Fibroblast of peridontal ligament (primary cell): Measurements from ENCODE around the gene SPTBN4.

Experiments
- DNase-seq: peaks from one replicate; pipeline ENCODE4 v3.0.0-alpha.2; 2010; ENCODE audit errors: extremely low read depth

Gene SPTBN4

DNA sequence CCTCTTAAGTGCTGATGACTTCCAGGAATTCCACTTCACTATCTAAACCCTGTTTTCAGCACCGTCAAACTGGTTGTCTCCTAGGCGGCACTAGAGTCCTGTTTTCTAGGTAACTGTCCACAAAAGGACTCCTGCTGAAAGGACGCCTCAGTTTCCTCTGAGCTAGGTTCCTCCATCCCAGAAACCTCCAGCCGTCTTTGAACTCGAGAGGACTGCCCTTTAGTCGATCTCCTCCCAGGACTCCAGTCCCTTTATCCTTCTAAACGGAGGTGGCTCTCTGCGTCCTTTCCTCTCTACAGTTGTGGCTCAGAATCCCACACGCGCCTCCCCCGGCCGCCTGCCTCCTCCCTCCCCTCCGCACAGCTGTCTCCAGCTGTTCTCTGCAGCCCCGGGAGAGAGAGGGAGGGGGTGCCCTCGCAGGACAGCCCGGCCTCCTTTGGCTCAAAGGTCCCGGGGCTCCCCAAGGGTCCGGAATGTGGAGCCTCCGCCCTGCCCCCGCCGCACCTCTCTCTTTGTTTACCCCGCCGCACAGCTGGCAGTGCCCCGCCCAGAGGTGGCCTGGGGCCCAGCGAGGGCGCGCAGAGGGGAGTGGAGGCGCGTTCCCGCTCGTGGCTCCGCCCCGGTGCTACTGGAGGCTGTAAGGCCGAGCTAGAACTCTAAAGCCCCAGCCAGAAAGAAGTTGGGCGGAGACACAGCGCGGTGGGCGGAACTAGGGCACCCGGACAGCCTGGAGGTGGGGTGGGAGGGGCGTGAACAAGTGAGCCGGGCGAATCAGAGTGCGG lies 136.8 kb downstream of the SPTBN4 start:
- peak; percentile 93 for DNase-seq

DNA sequence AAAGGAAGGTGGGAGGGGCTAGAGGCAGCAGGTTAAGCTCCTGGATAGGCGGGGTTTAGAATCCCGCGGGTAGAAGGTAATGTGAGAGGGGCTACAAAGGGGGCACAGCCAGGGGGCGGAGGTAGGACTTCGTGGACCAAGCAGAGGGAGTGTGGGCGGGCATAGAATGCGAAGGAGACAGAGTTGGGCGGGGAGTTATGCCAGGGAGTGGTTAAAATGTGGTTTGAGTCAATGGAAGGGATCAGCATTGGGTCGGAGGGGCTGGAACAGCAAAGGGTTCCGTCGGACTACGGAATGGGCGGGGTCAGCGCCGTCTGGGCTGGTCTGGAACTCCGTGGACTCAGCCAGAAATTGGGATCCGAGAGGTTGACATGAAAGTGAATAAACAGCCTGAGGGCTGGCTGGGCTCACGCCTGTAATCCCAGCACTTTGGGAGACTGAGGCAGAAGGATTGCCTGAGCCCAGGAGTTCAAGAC lies 137.4 kb downstream of the SPTBN4 start:
- DNase-seq: no peak

DNA sequence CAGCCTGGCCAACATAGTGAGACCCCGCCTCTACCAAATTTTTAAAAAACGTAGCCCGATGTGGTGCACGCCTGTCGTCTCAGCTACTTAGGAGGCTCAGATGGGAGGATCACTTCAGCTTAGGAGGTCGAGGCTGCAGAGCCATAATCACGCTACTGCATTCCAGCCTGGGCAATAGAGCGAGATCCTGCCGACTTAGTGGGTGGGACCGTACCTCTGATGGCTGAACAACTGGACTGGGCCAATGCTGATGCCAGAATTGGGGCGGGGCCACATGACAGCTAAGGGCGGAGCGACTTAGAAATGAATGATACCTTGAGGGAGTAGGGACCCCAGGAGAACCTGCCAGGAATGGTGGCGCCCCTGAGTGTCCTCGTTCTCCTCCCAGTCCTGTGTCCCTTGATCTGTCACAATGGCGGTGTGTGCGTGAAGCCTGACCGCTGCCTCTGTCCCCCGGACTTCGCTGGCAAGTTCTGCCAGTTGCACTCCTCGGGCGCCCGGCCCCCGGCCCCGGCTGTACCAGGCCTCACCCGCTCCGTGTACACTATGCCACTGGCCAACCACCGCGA lies 137.9 kb downstream of the SPTBN4 start:
- no peak for DNase-seq

DNA sequence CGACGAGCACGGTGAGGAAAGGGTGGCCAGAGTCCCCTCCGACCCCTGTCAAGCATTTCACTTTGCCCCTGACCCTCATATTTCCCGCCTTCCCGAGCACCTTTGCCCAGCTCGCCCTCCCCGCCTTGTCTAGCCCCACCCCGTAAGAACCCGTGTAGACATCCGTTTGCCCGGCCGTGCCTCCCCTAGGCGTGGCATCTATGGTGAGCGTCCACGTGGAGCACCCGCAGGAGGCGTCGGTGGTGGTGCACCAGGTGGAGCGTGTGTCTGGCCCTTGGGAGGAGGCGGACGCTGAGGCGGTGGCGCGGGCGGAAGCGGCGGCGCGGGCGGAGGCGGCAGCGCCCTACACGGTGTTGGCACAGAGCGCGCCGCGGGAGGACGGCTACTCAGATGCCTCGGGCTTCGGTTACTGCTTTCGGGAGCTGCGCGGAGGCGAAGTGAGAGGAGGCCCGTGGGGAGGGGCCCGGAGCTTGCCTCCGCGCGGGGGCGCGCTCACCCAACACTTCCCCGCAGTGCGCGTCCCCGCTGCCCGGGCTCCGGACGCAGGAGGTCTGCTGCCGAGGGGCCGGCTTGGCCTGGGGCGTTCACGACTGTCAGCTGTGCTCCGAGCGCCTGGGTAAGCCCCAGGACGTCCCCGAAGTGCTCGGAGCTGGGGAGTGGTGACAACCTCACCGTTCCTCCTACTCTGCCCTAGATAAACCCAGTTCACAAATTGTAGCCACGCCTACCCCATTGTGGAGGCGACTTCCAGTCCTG lies 138.6 kb downstream of the SPTBN4 start:
- DNase-seq: peak; percentile 50

DNA sequence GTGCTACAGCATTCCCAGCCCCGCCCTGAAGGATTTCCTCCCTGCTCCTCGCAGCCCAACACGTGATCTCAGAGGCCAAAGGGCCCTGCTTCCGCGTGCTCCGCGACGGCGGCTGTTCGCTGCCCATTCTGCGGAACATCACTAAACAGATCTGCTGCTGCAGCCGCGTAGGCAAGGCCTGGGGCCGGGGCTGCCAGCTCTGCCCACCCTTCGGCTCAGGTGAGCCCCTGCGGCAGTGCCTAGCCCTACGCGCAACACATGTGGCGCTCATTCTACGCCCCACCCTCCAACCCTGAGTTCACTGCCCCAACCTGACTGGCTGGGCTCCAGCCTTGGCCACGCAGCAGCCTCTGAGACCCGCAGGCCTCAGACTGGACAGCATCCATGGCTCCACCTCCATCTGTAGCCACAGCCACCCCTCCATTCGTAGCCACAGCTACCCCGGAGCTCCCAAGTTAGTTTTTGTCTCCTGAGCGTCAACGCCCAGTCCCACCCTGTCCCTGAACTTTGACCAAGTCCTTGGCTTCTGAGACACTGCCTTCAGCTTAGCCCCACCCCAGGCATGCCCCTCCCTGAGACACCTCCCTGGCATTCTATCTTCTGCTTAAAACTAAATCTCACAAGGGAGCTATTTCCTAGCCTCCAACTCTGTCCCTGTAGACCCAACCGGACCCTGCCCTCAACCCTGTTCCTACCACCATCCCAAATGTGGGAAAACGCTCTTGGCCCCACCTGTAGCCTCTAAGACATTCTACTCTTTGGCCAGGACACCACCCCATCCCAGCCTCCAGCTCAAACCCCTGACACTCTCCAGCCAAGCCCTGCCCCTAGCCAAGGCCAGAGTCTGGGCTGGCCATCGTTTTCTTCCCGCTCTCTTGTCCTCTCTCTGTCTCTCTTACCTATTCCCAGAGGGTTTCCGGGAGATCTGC lies 140.8 kb downstream of the SPTBN4 start:
- no peak for DNase-seq

DNA sequence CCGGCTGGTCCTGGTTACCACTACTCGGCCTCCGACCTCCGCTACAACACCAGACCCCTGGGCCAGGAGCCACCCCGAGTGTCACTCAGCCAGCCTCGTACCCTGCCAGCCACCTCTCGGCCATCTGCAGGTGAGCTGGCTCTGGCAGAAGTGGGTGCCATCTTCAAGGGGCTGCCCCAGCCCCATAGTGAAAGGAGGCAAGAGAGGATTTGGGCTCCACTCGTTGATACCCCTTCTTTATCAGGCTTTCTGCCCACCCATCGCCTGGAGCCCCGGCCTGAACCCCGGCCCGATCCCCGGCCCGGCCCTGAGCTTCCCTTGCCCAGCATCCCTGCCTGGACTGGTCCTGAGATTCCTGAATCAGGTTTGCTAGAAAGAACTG lies 141.4 kb downstream of the SPTBN4 start:
- DNase-seq: no peak

DNA sequence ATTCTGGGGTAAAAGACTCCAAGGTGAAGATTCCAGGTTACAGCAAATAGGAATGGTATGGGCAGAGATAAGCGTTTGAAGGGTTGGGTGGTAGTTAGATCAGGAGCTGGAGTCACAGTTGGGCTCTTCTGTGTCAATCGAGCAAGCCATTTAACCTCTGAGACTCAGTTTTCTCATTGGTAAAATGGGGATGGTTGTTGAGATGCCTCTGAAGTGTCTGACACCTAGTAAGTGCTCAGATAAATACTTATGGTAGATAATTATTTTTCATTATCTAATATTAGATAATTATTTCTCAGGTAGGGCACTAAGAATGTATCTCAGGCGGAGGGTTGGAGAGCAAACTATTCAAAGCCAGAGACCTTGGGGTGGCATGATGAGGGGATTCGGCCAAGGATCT lies 142.2 kb downstream of the SPTBN4 start:
- DNase-seq: no peak

DNA sequence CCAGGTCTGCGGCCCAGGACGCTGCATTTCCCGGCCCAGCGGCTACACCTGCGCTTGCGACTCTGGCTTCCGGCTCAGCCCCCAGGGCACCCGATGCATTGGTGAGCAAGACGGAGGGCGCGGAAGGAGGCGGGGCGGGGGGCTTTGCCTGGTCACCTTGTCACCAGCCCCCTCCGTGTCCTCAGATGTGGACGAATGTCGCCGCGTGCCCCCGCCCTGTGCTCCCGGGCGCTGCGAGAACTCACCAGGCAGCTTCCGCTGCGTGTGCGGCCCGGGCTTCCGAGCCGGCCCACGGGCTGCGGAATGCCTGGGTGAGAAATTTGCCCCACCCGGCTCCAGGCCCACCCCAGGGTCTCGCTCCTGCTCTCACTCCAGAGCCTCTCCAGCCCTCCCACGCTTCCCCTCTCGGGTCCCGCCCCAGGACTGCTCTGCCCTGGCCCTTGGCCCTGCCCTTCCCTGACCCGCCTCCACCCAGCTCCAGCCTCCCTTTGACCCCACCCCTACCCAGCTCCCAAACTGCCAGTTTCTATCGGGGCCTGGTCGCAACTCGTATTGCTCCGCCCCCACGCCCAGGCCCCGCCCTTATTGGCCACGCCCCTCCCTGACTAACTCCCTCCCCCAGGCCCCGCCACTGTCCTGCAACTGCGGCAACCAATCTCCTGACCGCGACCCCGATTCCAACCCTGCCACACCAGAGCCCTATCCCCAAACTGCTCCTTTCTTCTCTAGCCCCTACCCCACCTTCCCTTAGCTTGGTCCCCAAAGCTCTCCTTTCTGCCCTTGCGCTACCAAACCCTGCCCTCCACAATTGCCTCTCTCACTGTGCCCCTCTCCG lies 143.0 kb downstream of the SPTBN4 start:
- DNase-seq: peak; percentile 81

DNA sequence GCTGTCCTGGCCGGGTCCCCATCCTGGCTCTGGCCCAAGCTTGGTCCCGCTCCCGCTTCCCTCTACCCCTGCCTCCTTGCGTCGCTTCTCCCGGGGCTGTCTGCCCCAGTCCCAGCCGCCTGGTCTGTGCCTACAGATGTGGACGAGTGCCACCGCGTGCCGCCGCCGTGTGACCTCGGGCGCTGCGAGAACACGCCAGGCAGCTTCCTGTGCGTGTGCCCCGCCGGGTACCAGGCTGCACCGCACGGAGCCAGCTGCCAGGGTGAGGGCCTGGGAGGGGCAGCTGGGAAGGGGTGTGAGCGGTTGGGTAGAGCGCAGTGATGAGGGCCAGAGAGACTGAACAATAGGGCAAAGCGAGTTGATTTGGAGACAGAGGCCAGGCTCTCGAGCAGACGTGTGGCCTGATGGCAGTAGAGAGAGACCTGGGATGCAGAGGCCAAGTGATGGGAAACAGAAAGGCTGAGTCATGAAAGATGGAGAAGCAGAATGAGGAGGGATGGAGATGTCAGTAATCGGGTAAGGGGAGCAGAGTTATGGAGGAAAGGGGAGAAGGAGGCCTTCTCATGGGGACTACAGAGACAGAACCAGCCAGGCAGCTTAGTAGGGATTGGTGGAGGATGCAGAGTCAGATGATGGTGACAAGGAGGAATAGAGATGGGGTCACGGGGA lies 143.7 kb downstream of the SPTBN4 start:
- DNase-seq: no peak

DNA sequence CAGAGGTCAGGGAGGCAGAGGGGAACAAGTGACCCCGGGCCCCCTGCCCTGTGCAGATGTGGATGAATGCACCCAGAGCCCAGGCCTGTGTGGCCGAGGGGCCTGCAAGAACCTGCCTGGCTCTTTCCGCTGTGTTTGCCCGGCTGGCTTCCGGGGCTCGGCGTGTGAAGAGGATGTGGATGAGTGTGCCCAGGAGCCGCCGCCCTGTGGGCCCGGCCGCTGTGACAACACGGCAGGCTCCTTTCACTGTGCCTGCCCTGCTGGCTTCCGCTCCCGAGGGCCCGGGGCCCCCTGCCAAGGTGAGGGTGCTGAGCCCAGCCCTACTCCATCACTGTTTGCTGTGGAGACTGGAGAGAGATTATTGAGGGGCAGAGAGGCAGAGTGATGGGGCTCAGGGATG lies 144.3 kb downstream of the SPTBN4 start:
- DNase-seq: no peak

DNA sequence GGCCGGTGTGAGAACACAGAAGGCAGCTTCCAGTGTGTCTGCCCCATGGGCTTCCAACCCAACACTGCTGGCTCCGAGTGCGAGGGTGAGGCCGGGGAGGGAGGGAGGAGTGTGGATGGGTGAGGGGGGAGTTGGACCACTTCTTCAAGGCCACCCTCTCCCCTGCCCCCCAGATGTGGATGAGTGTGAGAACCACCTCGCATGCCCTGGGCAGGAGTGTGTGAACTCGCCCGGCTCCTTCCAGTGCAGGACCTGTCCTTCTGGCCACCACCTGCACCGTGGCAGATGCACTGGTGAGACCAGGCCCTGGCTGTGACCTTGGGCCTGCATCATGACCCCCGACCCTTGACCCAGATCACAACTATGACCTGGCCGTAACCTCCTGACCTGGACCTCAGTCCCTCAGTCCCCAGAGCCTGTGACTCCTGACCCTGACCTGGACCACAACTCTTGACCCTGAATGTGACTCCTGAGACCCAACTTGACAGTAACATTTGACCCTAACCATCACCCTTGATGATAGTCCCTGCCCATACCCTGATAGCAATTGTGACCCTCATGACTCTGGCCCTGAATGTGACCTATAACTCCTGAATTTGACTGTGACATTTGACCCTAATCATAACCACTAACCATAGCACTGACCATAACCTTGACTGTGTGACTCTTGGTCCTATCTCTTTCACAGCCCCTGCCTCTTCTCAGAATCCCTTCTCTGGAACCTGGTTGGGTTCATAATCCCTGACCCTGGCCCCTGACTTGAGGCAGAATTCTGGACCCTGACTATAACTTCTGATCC lies 145.3 kb downstream of the SPTBN4 start:
- DNase-seq: no peak

DNA sequence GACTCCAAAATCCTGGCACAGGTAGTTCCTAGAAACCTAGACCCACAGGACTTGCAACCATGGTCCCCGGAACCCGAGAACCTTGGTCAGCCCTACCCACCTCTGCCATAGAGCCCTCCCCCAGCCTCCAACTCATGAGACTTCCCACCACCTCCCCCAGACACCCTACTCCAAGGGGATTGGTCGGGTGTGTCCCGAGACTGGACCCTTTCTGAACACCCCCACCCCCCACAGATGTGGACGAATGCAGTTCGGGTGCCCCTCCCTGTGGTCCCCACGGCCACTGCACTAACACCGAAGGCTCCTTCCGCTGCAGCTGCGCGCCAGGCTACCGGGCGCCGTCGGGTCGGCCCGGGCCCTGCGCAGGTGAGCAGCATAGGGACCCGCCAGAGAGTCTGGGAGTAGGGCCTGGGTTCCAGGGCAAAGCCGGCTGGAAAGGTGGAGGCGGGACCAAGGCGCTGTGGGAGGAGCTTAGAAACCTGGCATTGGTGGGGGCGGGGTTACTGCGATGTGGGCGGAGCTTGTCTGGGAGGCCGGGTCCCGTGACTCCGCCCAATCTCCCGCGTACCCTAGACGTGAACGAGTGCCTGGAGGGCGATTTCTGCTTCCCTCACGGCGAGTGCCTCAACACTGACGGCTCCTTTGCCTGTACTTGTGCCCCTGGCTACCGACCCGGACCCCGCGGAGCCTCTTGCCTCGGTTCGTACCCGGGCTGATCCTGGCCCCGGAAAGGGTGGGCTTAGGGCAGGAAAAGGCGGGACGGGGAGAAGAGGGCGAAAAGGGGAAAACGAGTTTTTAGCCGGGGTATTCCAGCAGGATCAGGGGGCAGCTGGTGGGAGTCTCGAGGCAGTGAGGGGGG lies 146.3 kb downstream of the SPTBN4 start:
- DNase-seq: no peak

DNA sequence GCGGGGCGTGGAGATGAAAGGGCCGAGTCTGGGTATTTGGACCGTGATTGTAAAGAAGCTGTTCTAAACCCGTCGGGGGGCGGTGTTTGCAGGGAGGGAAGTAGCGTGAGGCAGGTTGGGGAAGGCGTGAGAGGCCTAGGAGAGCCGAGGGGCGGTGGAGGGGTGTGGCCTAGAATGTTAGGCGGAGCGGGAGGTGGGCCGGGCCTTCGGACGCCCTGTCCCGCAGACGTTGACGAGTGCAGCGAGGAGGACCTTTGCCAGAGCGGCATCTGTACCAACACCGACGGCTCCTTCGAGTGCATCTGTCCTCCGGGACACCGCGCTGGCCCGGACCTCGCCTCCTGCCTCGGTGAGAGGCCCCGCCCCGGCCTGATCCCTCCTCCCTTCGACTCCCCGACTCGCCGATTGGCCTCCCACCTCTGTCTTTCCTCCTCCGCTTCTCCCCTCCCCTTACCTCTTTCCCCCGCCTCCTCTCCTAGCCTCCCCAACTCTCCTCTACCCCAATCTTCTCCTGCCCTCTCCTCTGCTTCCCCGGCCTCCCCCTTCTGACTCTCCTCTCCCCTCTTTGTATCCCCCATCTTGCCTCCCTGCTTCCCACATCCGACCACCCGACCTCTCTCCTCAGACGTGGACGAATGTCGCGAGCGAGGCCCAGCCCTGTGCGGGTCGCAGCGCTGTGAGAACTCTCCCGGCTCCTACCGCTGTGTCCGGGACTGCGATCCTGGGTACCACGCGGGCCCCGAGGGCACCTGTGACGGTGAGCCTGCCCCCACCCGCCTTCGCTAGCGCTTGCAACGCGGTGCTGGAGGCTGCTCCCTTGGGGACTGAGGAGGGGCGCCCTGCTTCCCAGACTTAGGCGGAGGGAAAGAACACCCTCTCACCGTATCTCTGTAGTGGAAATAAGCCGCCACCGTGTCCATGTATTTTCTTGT lies 147.2 kb downstream of the SPTBN4 start:
- DNase-seq: peak; percentile 76

DNA sequence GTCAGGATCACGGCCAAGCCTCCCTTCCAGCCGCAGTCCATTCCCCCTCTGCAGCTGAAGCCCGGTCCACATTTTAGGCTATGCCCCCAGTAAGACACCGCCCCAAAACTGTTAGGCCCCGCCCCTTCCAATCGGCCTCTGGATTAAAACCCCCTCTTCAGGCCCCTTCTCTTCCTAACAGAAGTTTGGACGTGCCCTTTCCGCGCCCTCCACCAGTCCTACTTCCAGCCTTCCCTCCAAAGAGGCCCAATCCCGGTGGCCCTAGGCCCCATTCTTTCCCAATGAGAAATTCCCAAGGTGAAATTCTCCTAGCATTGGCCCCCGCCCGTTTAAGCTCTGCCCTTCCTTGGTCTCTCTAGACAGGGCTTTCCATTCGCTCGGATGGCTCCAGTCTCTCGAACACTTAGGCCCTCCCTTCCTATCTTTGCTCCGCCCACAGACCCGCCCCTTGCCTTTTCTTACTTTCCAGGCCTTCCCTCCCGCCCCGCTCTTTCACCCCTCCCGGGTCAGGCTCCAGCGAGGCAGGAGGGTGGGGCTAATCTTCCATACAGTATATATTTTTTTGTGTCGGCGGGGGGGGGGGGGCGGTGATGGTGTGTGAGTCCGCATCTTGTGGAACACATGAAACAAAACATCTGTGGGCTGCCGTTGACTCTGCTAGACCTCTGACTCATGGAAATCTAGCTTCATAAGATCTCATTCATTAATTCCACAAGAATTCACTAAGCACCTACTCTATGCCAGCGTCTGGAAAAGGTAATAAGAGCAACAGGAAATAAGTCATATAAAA lies 148.0 kb downstream of the SPTBN4 start:
- peak; percentile 94 for DNase-seq

DNA sequence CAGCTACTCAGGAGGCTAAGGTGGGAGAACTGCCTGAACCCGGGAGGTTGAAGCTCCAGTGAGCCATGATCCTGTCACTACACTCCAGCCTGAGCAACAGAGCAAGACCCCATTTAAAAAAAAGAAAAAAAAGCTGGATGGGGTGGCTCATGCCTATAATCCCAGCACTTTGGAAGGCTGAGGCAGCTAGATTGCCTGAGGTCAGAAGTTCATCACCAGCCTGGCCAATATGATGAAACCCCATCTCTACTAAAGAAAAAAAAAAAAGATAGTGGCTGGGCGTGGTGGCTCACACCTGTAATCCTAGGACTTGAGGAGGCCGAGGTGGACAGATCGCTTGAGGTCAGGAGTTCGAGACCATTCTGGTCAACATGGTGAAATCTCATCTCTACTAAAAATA lies 149.4 kb downstream of the SPTBN4 start:
- no peak for DNase-seq

DNA sequence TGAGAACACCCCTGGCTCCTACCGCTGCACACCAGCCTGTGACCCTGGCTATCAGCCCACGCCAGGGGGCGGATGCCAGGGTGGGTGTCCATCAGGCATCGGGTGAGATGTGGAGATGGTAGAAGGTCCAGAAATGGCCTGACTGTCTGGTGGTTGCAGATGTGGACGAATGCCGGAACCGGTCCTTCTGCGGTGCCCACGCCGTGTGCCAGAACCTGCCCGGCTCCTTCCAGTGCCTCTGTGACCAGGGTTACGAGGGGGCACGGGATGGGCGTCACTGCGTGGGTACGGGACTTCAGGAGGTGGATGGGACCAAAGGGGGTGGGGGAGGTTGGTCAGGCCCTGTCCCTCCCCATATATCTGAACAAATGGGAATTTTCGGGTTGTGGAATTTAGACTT lies 150.1 kb downstream of the SPTBN4 start:
- DNase-seq: no peak

DNA sequence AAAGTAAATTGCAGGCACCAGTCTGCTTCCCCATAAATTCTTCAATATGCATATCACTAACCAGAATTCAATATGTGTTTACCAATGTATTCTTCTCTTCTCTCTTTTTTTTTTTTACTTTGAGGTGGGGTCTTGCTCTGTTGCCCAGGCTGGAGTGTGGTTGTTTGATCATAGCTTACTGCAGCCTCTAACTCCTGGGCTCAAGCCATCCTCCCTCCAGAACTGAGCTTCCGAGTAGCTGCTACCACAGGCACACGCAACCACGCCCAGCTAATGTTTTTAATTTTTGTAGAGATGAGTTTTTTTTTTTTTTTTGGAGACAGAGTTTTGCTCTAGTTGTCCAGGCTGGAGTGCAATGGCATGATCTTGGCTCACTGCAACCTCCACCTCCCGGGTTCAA lies 151.2 kb downstream of the SPTBN4 start:
- DNase-seq: no peak
